Glomerular visceral epithelial cell (primary cell): ENCODE data around the gene MYPOP.

Source experiments
- DNase-seq: peaks from one replicate; pipeline ENCODE4 v3.0.0-alpha.2; 2016; ENCODE audit errors: extremely low spot score

Gene MYPOP

GRCh38 chr19:45901912-45902650 lies at the start of gene MYPOP:
TSS of gene MYPOP (minus strand) at chr19:45902613. CDS start at chr19:45901773, 840 bp downstream.
- no peak for DNase-seq

GRCh38 chr19:45947926-45948325 lies 45.5 kb upstream of the MYPOP start:
- DNase-seq: peak; percentile 19

GRCh38 chr19:45940515-45940805 lies 38.0 kb upstream of the MYPOP start:
- no peak for DNase-seq

GRCh38 chr19:45939792-45940514 lies 37.5 kb upstream of the MYPOP start:
- no peak for DNase-seq

GRCh38 chr19:45938733-45939319 lies 36.4 kb upstream of the MYPOP start:
- no peak for DNase-seq

- DNase-seq: no peak
Observed at GRCh38 chr19:45935267-45935666, 32.9 kb upstream of the MYPOP start.

- no peak for DNase-seq
Observed at GRCh38 chr19:45934551-45935230, 32.3 kb upstream of the MYPOP start.

- no peak for DNase-seq
Observed at GRCh38 chr19:45933759-45934158, 31.3 kb upstream of the MYPOP start.

- no peak for DNase-seq
Observed at GRCh38 chr19:45931055-45931454, 28.6 kb upstream of the MYPOP start.

GRCh38 chr19:45929247-45929646 lies 26.8 kb upstream of the MYPOP start:
- no peak for DNase-seq

GRCh38 chr19:45927565-45928261 lies 25.3 kb upstream of the MYPOP start:
- DNase-seq: peak; percentile 90

- no peak for DNase-seq
Observed at GRCh38 chr19:45924891-45925447, 22.6 kb upstream of the MYPOP start.

GRCh38 chr19:45922281-45922680 lies 19.9 kb upstream of the MYPOP start:
- peak; percentile 21 for DNase-seq

- DNase-seq: no peak
Observed at GRCh38 chr19:45920458-45920857, 18.0 kb upstream of the MYPOP start.

- no peak for DNase-seq
Observed at GRCh38 chr19:45919678-45920077, 17.3 kb upstream of the MYPOP start.

- no peak for DNase-seq
Observed at GRCh38 chr19:45918721-45919120, 16.3 kb upstream of the MYPOP start.

GRCh38 chr19:45917421-45918091 lies 15.1 kb upstream of the MYPOP start:
- DNase-seq: no peak

GRCh38 chr19:45913874-45914830 lies 11.7 kb upstream of the MYPOP start, which contains the start of gene NANOS2:
TSS of gene NANOS2 (minus strand) at chr19:45914778. CDS start at chr19:45914693, 85 bp downstream.
- DNase-seq: no peak

GRCh38 chr19:45911291-45911690 lies 8.9 kb upstream of the MYPOP start:
- DNase-seq: no peak

- no peak for DNase-seq
Observed at GRCh38 chr19:45908956-45909355, 6.5 kb upstream of the MYPOP start.
